ENCODE results near the gene LARP1.

- TF ChIP-seq CTCF (IDR thresholded peaks at IDR 0.05; ENCODE audit: insufficient read depth, low read length, poor library complexity, severe bottlenecking) (no peak), EZH2phosphoT487 (conservative IDR thresholded peaks at IDR 0.05; ENCODE audit: low read length) (no peak)
Measured at GRCh38 chr5:154791535-154791934, 36.4 kb downstream of the LARP1 start.
